DND-41 (cell line): Measurements from ENCODE around the gene SLC25A34.

Experiments
- CTCF ChIP-seq: IDR thresholded peaks from 2 replicates; pipeline ENCODE4 v1.5.1; 2012; ENCODE audit warnings: borderline replicate concordance, low read length, moderate library complexity, mild to moderate bottlenecking; ENCODE audit not compliant: poor library complexity, severe bottlenecking; ENCODE audit errors: extremely low read depth
- EZH2 ChIP-seq: IDR thresholded peaks from 3 replicates; pipeline ENCODE4 v1.6.1; 2012; ENCODE audit warnings: borderline replicate concordance, low read depth, mild to moderate bottlenecking, moderate library complexity, low read length, inconsistent platforms; ENCODE audit not compliant: severe bottlenecking

- no peak for TF ChIP-seq CTCF
- TF ChIP-seq EZH2, result no peak
Observed at GRCh38 chr1:15765495-15766194, 29.6 kb downstream of the SLC25A34 start.
